Mesothelial cell of epicardium (in vitro differentiated cells): ENCODE measurements around the gene MTR. TPM values are rescaled to one million over a fixed set of nuclear protein-coding genes. Genes with fewer than 3 reads are reported as not detected.

Source experiments
- DNase-seq, 2 experiments: peaks; one replicate each; pipeline ENCODE4 v3.0.0; 2021; ENCODE audit warnings: low spot score in 2 of 2; ENCODE audit not compliant: unreplicated experiment in 2 of 2
- H3K27ac Mint-ChIP-seq: 2 replicates; pipeline ENCODE4 v1.8.0; 2021; ENCODE audit warnings: mixed read lengths
- H3K27me3 Mint-ChIP-seq: 2 replicates; pipeline ENCODE4 v1.8.0; 2021; ENCODE audit warnings: low read depth, mixed read lengths
- H3K36me3 Mint-ChIP-seq: 2 replicates; pipeline ENCODE4 v1.8.0; 2021; ENCODE audit warnings: mixed read lengths
- H3K4me1 Mint-ChIP-seq: 2 replicates; pipeline ENCODE4 v1.8.0; 2021; ENCODE audit warnings: mixed read lengths
- H3K4me3 Mint-ChIP-seq: 2 replicates; pipeline ENCODE4 v1.8.0; 2021; ENCODE audit warnings: mild to moderate bottlenecking, moderate library complexity, mixed read lengths
- H3K9me3 Mint-ChIP-seq: 2 replicates; pipeline ENCODE4 v1.8.0; 2021; ENCODE audit warnings: mixed read lengths
- CTCF ChIP-seq: fragments of 200-600 bp; sonication (generic); IDR thresholded peaks from one replicate; pipeline ENCODE4 v1.5.0; 2021; ENCODE audit warnings: antibody characterized with exemption; ENCODE audit not compliant: unreplicated experiment
- total RNA-seq: library from RNA; stranded (reverse); gene quantifications from 3 replicates; pipeline ENCODE4 v1.2.1, GENCODE V29; 2021

MTR gene
- total RNA-seq, 1 donor from 2014 or later = 62.5 TPM

- TF ChIP-seq CTCF = no peak
- DNase-seq = no peak
- H3K27ac Mint-ChIP-seq = no peak overlapping the region
- H3K4me3 Mint-ChIP-seq = no peak overlapping the region
- peaks cover 43% of the 10 kb centered on the region for H3K9me3 Mint-ChIP-seq
- no peaks in the 10 kb centered on the region for H3K27me3 Mint-ChIP-seq
- H3K36me3 Mint-ChIP-seq = peaks cover 12% of the 10 kb centered on the region
- H3K4me1 Mint-ChIP-seq = no peaks in the 10 kb centered on the region
Observed at GRCh38 chr1:236779312-236779711, 15.8 kb upstream of the MTR start.

GRCh38 chr1:236785477-236785876 is 9.6 kb upstream of the MTR start:
- no peaks in the 10 kb centered on the region for H3K27me3 Mint-ChIP-seq
- H3K27ac Mint-ChIP-seq = no peak overlapping the region
- peaks cover 6% of the 10 kb centered on the region for H3K9me3 Mint-ChIP-seq
- no peaks in the 10 kb centered on the region for H3K36me3 Mint-ChIP-seq
- no peak overlapping the region for H3K4me3 Mint-ChIP-seq
- no peaks in the 10 kb centered on the region for H3K4me1 Mint-ChIP-seq
- no peak for TF ChIP-seq CTCF
- DNase-seq = no peak

GRCh38 chr1:236786453-236786852 is 8.6 kb upstream of the MTR start:
- Mint-ChIP-seq H3K27ac (no peak overlapping the region), H3K36me3 (no peaks in the 10 kb centered on the region), H3K9me3 (no peaks in the 10 kb centered on the region), H3K27me3 (no peaks in the 10 kb centered on the region), H3K4me3 (no peak overlapping the region), H3K4me1 (no peaks in the 10 kb centered on the region)
- no peak for DNase-seq
- TF ChIP-seq CTCF = no peak

- Mint-ChIP-seq H3K9me3 (no peaks in the 10 kb centered on the region), H3K4me1 (peaks cover 20% of the 10 kb centered on the region), H3K4me3 (peak overlapping the region; percentile 81), H3K27me3 (no peaks in the 10 kb centered on the region), H3K36me3 (no peaks in the 10 kb centered on the region), H3K27ac (peak overlapping the region; percentile 93)
- TF ChIP-seq CTCF = no peak
- no peak for DNase-seq
Observed at GRCh38 chr1:236794585-236795034, 482 bp upstream of the MTR start.

GRCh38 chr1:236795757-236796667 is 920 bp downstream of the MTR start:
- DNase-seq = peak in 1 of 2 experiments; percentile 67
- peaks cover 23% of the 10 kb centered on the region for H3K4me1 Mint-ChIP-seq
- TF ChIP-seq CTCF = no peak
- no peaks in the 10 kb centered on the region for H3K9me3 Mint-ChIP-seq
- H3K4me3 Mint-ChIP-seq = peak overlapping the region; percentile 81
- peak overlapping the region; percentile 93 for H3K27ac Mint-ChIP-seq
- no peaks in the 10 kb centered on the region for H3K36me3 Mint-ChIP-seq
- no peaks in the 10 kb centered on the region for H3K27me3 Mint-ChIP-seq
